Right atrium auricular region (tissue), 2 donors: ENCODE measurements around the gene KCNA2. TPM values are rescaled to one million over a fixed set of nuclear protein-coding genes. Genes with fewer than 3 reads are reported as not detected.

ENCODE experiments used
- DNase-seq: peaks from one replicate; pipeline ENCODE4 v3.0.0-alpha.2; 2019; ENCODE audit warnings: low spot score
- H3K27ac ChIP-seq, 2 donors: fragments of 200-600 bp; sonication (generic); 1 replicate in 1 of 2; 2 replicates in 1 of 2; pipeline ENCODE4 v1.5.1; 2016 to 2019
- H3K27me3 ChIP-seq, 2 donors: fragments of 200-600 bp; sonication (generic); one replicate each; pipeline versions ENCODE4 v1.5.1 to v1.6.0; 2017 to 2019
- H3K36me3 ChIP-seq: fragments of 200-600 bp; sonication (generic); one replicate; pipeline ENCODE4 v1.5.1; 2016
- H3K4me1 ChIP-seq, 2 donors: fragments of 200-600 bp; sonication (generic); one replicate each; pipeline versions ENCODE4 v1.5.1 to v1.6.0; 2017 to 2019
- H3K4me3 ChIP-seq, 2 donors: fragments of 200-600 bp; sonication (generic); 1 replicate in 1 of 2; 2 replicates in 1 of 2; pipeline ENCODE4 v1.5.1; 2017 to 2019; ENCODE audit warnings: mild to moderate bottlenecking in 1 of 2, moderate library complexity in 1 of 2
- H3K9me3 ChIP-seq, 2 donors: fragments of 200-600 bp; sonication (generic); one replicate each; pipeline ENCODE4 v1.5.1; 2019
- CTCF ChIP-seq, 2 donors: fragments of 200-600 bp; sonication (generic); IDR thresholded peaks; one replicate each; pipeline ENCODE4 v1.5.1; 2019; ENCODE audit warnings: antibody characterized with exemption in 2 of 2
- total RNA-seq, 2 donors: library from RNA; depleted of rRNA; stranded (reverse); fragments of >200 nt; gene quantifications; one replicate each; pipeline ENCODE4 v1.1.0, GENCODE V29; 2016

Gene KCNA2
- total RNA-seq, 2 donors from 2014 or later = 0.28 to 0.78 TPM

- no peak overlapping the region for H3K27ac ChIP-seq
- H3K36me3 ChIP-seq = no peaks in the 10 kb centered on the region
- TF ChIP-seq CTCF (IDR thresholded peaks at IDR 0.05) = no peak
- no peaks in the 10 kb centered on the region for H3K9me3 ChIP-seq
- no peaks in the 10 kb centered on the region for H3K4me1 ChIP-seq
- no peak overlapping the region for H3K4me3 ChIP-seq
- no peaks in the 10 kb centered on the region for H3K27me3 ChIP-seq
- no peak for DNase-seq
These were observed 8.2 kb downstream of the KCNA2 start for GRCh38 chr1:110597966-110598365.

- Histone ChIP-seq H3K9me3 (no peaks in the 10 kb centered on the region), H3K27ac (no peak overlapping the region), H3K27me3 (no peaks in the 10 kb centered on the region), H3K4me3 (no peak overlapping the region), H3K36me3 (no peaks in the 10 kb centered on the region), H3K4me1 (no peaks in the 10 kb centered on the region)
- TF ChIP-seq CTCF (IDR thresholded peaks at IDR 0.05) = no peak
- DNase-seq = no peak
These were observed 9.8 kb downstream of the KCNA2 start for GRCh38 chr1:110596312-110596711.

- DNase-seq = no peak
- Histone ChIP-seq H3K4me3 (no peak overlapping the region), H3K27me3 (no peaks in the 10 kb centered on the region), H3K27ac (no peak overlapping the region), H3K9me3 (no peaks in the 10 kb centered on the region), H3K4me1 (no peaks in the 10 kb centered on the region), H3K36me3 (no peaks in the 10 kb centered on the region)
- no peak for TF ChIP-seq CTCF (IDR thresholded peaks at IDR 0.05)
These were observed 10.8 kb downstream of the KCNA2 start for GRCh38 chr1:110595353-110595710.

DNA sequence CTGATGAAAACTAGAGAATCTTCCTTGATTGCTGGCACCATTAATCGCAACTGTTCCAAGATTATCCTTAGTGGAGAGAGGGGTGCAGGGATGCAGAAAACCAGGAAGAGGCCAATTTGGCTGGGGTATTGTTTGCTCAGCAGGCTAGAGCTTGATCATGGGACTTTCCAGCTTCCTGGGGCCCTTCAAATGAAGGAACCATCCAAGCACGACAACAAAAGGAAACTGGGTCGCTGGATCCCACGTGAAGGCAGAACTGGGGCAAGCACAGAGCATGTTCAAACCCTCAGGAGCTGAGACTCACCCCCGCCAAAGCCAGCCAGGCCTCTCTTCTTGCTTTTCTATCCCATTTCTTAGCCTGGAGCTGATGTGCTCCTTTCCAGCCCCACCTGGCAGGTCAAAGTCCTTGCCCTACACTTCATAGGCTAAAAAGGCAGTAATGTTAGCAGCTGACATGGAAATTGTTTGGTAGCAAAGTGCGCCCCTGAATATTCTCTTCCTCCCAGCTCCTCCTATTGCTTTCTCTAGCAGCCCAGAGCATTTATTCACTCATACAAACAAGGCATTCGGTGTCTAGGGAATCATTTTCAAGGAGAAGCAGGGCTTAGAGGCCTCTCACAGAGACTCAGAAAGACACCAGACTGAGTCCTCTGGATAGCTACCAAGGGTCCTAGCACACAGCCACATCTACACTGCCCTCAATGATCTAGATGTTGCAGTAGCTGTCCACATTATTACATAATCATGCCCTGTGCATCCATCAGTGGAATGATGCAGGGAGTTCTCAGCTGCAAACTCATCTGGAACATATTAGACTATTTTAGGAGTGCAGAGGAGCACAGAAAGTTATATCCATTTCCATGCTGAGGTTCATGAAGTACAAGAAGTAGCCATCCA lies 11.5 kb downstream of the KCNA2 start:
- TF ChIP-seq CTCF (IDR thresholded peaks at IDR 0.05) = no peak
- no peak for DNase-seq
- no peaks in the 10 kb centered on the region for H3K9me3 ChIP-seq
- H3K27ac ChIP-seq = no peak overlapping the region
- no peaks in the 10 kb centered on the region for H3K4me1 ChIP-seq
- no peak overlapping the region for H3K4me3 ChIP-seq
- no peaks in the 10 kb centered on the region for H3K36me3 ChIP-seq
- H3K27me3 ChIP-seq = no peaks in the 10 kb centered on the region

GRCh38 chr1:110593902-110594301 lies 12.3 kb downstream of the KCNA2 start:
- H3K4me3 ChIP-seq = no peak overlapping the region
- no peaks in the 10 kb centered on the region for H3K27me3 ChIP-seq
- H3K27ac ChIP-seq = no peak overlapping the region
- no peaks in the 10 kb centered on the region for H3K36me3 ChIP-seq
- no peak for TF ChIP-seq CTCF (IDR thresholded peaks at IDR 0.05)
- no peak for DNase-seq
- H3K4me1 ChIP-seq = no peaks in the 10 kb centered on the region
- H3K9me3 ChIP-seq = no peaks in the 10 kb centered on the region

GRCh38 chr1:110591956-110592355 lies 14.2 kb downstream of the KCNA2 start:
- Histone ChIP-seq H3K4me1 (no peaks in the 10 kb centered on the region), H3K27me3 (no peaks in the 10 kb centered on the region), H3K36me3 (no peaks in the 10 kb centered on the region), H3K4me3 (no peak overlapping the region), H3K27ac (no peak overlapping the region), H3K9me3 (no peaks in the 10 kb centered on the region)
- no peak for DNase-seq
- no peak for TF ChIP-seq CTCF (IDR thresholded peaks at IDR 0.05)
